ENCODE data around the gene GPC5. TPM values are rescaled to one million over a fixed set of nuclear protein-coding genes. Genes with fewer than 3 reads are reported as not detected.

Gene GPC5
- total RNA-seq, 1 donor from 2014 or later, result 10.2 TPM

DNA sequence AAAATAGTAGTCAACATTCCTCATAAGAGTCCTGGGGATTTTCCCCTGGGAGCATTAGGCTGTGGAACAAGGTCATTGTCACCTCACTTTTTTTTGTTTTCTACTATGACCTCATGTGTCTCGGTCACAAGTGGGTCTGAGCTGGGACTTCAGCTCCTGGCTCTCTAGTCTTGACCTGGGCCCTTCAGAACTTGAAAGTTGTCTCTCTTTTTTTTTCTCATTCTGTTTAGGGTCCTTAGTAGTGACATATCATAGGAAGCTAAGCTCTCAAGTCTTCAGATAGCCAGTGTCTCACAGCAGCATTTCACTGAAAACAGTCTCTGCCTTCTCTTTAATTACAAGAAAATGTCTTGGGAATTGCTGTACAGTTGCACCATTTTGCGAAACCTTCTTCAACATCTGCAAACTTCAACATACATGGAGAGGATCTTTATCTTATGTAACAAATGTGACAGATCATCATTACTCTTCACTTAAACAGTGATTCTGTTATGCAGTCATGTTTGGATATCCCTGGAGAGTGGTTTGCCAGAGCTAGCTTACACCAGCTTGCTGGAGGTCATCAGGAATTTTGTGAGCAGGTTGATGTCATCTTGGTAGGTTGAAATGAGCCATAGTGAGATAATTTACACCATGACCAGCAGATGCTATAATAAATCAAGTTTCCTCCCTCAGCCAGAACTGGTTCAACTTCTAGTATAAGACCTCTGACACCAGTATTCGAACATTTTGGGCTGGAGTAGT, 131.5 kb downstream of the GPC5 start:
- Mint-ChIP-seq H3K4me1 (ENCODE audit: low read depth, unreplicated experiment) (peaks cover 4% of the 10 kb centered on the region), H3K27ac (ENCODE audit: unreplicated experiment) (no peak overlapping the region), H3K4me3 (ENCODE audit: unreplicated experiment) (no peak overlapping the region), H3K9me3 (ENCODE audit: unreplicated experiment) (no peaks in the 10 kb centered on the region), H3K36me3 (ENCODE audit: unreplicated experiment) (peaks cover 17% of the 10 kb centered on the region), H3K27me3 (ENCODE audit: unreplicated experiment) (no peaks in the 10 kb centered on the region)
- TF ChIP-seq, protein P1, sequence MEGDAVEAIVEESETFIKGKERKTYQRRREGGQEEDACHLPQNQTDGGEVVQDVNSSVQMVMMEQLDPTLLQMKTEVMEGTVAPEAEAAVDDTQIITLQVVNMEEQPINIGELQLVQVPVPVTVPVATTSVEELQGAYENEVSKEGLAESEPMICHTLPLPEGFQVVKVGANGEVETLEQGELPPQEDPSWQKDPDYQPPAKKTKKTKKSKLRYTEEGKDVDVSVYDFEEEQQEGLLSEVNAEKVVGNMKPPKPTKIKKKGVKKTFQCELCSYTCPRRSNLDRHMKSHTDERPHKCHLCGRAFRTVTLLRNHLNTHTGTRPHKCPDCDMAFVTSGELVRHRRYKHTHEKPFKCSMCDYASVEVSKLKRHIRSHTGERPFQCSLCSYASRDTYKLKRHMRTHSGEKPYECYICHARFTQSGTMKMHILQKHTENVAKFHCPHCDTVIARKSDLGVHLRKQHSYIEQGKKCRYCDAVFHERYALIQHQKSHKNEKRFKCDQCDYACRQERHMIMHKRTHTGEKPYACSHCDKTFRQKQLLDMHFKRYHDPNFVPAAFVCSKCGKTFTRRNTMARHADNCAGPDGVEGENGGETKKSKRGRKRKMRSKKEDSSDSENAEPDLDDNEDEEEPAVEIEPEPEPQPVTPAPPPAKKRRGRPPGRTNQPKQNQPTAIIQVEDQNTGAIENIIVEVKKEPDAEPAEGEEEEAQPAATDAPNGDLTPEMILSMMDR (IDR thresholded peaks at IDR 0.05; ENCODE audit: partially characterized antibody, unreplicated experiment), result no peak
- no peak for DNase-seq

DNA sequence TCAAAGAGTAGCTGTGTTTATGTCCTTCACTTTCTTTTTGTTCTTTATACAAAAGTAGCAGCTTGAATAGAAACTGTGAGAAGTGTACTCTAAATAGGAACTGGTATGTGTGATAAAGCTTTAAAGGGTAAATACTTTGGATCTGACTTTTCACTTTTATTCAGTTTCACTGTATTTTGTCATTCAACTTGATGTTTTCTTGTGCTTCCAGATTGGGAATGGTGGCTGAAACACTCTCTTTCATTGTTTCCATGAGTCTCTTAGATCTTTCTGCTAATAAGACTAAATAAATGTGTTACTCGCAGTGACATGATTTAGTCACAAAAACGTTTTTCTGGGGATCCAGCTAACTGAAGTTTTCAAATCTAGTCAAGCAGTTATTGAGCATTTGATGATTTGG, 133.2 kb downstream of the GPC5 start:
- Mint-ChIP-seq H3K36me3 (ENCODE audit: unreplicated experiment) (peaks cover 15% of the 10 kb centered on the region), H3K4me3 (ENCODE audit: unreplicated experiment) (no peak overlapping the region), H3K27ac (ENCODE audit: unreplicated experiment) (no peak overlapping the region), H3K4me1 (ENCODE audit: low read depth, unreplicated experiment) (peaks cover 4% of the 10 kb centered on the region), H3K9me3 (ENCODE audit: unreplicated experiment) (no peaks in the 10 kb centered on the region), H3K27me3 (ENCODE audit: unreplicated experiment) (no peaks in the 10 kb centered on the region)
- TF ChIP-seq, protein P1 (IDR thresholded peaks at IDR 0.05; ENCODE audit: partially characterized antibody, unreplicated experiment), result no peak
- DNase-seq, result no peak

DNA sequence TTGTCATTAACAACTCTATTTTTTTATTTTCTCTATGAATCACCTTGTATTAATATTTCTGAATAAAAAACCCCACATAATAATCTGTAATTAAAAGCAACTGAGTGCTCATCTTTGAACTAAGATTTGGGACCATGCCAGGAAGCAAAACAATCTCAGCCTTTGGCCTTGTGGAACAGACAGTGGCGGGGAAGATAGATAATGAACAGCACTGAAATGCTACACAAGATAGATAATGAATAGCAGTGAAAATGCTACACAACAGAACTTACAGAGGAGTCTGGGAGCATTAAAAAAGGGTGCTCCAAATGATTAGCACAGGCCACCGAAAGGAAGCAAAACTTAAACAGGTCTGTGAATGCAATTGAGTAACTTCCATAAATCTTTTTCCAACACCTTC, 134.9 kb downstream of the GPC5 start:
- Mint-ChIP-seq H3K27ac (ENCODE audit: unreplicated experiment) (no peak overlapping the region), H3K36me3 (ENCODE audit: unreplicated experiment) (peaks cover 1% of the 10 kb centered on the region), H3K9me3 (ENCODE audit: unreplicated experiment) (no peaks in the 10 kb centered on the region), H3K27me3 (ENCODE audit: unreplicated experiment) (no peaks in the 10 kb centered on the region), H3K4me1 (ENCODE audit: low read depth, unreplicated experiment) (peaks cover 4% of the 10 kb centered on the region), H3K4me3 (ENCODE audit: unreplicated experiment) (no peak overlapping the region)
- TF ChIP-seq, protein P1 (IDR thresholded peaks at IDR 0.05; ENCODE audit: partially characterized antibody, unreplicated experiment), result no peak
- DNase-seq, result no peak

DNA sequence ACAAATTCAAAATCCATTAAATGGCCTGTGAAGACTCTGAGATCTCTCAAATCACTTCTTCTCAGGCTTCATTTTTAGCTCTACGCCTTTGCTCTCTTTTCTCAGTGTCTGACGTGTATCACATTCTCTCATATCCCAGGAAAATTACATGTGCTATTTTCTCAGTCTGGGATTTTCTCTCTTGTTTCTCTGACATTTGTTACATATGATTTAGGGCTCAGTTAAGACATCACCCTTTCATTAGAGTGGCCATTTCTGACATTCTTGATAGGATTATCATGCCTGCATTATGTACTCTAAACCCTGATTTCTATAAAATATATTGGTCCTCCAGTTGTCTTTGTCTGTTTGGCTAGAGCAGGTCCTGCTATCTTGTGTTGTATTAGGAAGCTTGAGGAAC, 136.6 kb downstream of the GPC5 start:
- peaks cover 2% of the 10 kb centered on the region for H3K4me1 Mint-ChIP-seq (ENCODE audit: low read depth, unreplicated experiment)
- H3K27ac Mint-ChIP-seq (ENCODE audit: unreplicated experiment), result no peak overlapping the region
- H3K27me3 Mint-ChIP-seq (ENCODE audit: unreplicated experiment), result no peaks in the 10 kb centered on the region
- H3K9me3 Mint-ChIP-seq (ENCODE audit: unreplicated experiment), result no peaks in the 10 kb centered on the region
- TF ChIP-seq, protein P1 (IDR thresholded peaks at IDR 0.05; ENCODE audit: partially characterized antibody, unreplicated experiment), result no peak
- no peaks in the 10 kb centered on the region for H3K36me3 Mint-ChIP-seq (ENCODE audit: unreplicated experiment)
- DNase-seq, result no peak
- no peak overlapping the region for H3K4me3 Mint-ChIP-seq (ENCODE audit: unreplicated experiment)

DNA sequence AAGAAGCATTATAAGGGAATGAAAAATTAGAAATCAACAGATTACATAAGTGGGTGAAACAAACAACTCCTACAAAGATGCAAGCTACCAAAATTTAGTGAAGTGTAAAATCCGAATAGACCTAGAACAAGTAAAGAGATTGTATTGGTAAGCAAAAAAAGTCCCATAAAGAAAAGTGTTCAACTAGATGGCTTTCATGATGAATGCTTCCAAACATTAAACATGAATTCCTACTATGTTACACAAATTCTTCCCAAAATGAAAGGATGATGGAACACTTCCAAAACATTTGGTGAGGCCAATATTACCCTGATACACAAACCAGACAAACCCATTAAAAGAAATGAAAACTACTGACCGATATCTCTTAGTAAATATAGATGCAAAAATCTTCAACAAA, 139.0 kb downstream of the GPC5 start:
- no peaks in the 10 kb centered on the region for H3K36me3 Mint-ChIP-seq (ENCODE audit: unreplicated experiment)
- H3K9me3 Mint-ChIP-seq (ENCODE audit: unreplicated experiment), result no peaks in the 10 kb centered on the region
- no peaks in the 10 kb centered on the region for H3K27me3 Mint-ChIP-seq (ENCODE audit: unreplicated experiment)
- TF ChIP-seq, protein P1 (IDR thresholded peaks at IDR 0.05; ENCODE audit: partially characterized antibody, unreplicated experiment), result no peak
- no peaks in the 10 kb centered on the region for H3K4me1 Mint-ChIP-seq (ENCODE audit: low read depth, unreplicated experiment)
- no peak overlapping the region for H3K27ac Mint-ChIP-seq (ENCODE audit: unreplicated experiment)
- H3K4me3 Mint-ChIP-seq (ENCODE audit: unreplicated experiment), result no peak overlapping the region
- no peak for DNase-seq

Measured in glutamatergic neuron (in vitro differentiated cells).